Measurements from ENCODE around the gene CMTM7. TPM values are rescaled to one million over a fixed set of nuclear protein-coding genes. Genes with fewer than 3 reads are reported as not detected.

The CMTM7 gene
- total RNA-seq, 1 donor from 2014 or later = 71.4 TPM

DNA sequence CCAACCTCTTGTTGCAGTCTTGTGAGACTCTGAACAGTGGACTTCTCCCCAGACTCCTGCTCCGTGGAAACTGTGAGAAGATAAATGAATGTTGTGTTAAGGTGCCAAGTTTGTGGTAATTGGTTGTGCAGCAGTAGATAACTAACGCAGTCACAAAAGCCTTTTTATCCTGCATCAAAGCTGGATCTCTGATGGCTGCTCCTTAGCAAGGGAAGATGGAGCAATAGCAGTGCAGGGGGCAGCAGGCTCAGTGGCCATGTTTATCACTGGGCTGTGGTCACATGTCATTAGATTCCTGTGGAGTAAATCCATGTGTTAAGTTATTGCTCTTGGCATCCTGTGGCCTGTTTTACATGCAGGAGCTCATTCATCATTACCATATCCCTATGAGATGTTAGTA, 13.5 kb downstream of the CMTM7 start:
- H3K4me3 ChIP-seq (ENCODE audit: low read depth, low read length) = no peak overlapping the region
- TF ChIP-seq, protein P1, sequence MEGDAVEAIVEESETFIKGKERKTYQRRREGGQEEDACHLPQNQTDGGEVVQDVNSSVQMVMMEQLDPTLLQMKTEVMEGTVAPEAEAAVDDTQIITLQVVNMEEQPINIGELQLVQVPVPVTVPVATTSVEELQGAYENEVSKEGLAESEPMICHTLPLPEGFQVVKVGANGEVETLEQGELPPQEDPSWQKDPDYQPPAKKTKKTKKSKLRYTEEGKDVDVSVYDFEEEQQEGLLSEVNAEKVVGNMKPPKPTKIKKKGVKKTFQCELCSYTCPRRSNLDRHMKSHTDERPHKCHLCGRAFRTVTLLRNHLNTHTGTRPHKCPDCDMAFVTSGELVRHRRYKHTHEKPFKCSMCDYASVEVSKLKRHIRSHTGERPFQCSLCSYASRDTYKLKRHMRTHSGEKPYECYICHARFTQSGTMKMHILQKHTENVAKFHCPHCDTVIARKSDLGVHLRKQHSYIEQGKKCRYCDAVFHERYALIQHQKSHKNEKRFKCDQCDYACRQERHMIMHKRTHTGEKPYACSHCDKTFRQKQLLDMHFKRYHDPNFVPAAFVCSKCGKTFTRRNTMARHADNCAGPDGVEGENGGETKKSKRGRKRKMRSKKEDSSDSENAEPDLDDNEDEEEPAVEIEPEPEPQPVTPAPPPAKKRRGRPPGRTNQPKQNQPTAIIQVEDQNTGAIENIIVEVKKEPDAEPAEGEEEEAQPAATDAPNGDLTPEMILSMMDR (conservative IDR thresholded peaks at IDR 0.05; ENCODE audit: low read depth, low read length) = no peak
- no peak for DNase-seq (ENCODE audit: low read depth)

DNA sequence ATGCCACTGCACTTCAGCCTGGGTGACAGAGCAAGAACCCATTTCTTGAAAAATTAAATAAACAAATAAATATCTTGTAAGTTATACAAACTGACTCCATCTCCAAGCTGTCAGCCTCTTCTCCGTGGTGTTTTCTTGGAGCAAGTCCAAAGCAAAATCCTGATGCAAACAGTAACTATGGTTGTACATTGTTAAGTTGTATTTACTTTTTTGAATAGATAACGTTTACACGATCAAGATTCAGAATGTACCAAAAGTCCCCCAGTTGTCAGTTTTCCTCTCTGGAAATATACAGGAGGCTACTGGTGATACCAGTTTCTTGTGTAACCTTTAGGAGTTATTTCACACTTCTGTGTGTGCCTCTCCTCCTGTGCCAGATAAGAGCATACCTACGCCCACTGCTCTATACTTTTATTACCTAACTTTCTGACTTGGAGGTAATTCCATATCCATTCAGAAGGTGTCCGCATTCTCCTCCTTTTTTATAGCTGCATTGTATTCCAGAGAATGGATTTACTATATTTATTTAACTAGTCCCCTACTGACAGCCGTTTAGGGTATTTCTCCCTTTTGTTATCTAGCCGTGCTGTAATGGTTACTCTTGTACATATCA, 14.2 kb downstream of the CMTM7 start:
- no peak overlapping the region for H3K4me3 ChIP-seq (ENCODE audit: low read depth, low read length)
- TF ChIP-seq, protein P1 (conservative IDR thresholded peaks at IDR 0.05; ENCODE audit: low read depth, low read length) = no peak
- DNase-seq (ENCODE audit: low read depth) = no peak

DNA sequence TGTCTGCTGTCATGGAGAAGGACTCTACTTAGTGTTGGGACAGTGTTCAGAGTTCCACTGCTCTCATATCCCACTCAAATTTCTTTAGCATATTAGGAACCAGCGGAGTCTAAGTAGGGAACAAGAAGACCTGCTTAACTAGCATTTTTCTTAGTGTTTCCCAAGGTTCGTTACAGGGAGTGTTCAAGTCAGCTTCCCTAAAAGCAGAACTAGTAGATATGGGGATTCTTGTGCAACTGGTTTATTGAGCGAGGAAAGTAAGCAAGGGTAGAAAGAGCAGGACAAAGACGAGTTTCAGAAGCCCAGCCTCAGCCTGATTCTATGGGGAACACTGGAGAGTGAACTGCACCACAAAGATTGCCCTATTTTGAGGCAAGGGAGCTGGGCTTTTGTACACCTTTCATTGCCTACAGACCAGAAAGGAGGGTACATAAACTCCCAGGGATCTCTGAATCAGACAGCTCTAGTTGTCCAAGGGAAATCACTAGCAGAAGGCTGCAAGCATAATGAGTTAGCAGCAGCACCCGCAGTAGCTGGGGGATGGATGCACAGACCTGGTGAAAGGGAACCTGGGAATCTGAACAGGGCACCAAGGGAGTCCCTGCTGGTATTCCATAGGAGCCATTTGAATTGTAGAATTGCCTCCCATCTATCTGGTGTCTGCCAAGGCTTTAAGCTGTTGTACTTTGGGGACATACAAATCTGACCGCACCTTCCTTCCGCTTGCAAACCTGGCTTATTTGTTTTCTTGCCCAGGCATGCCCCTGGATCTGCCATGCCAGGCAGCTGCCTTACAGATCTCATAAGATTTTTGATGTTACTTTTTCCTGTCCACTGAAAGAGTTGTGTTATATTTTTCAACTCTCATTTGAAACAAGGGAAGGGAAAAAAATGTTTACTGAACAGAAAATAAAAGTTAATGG, 15.1 kb downstream of the CMTM7 start:
- no peak for DNase-seq (ENCODE audit: low read depth)
- H3K4me3 ChIP-seq (ENCODE audit: low read depth, low read length) = no peak overlapping the region
- TF ChIP-seq, protein P1 (conservative IDR thresholded peaks at IDR 0.05; ENCODE audit: low read depth, low read length) = no peak

DNA sequence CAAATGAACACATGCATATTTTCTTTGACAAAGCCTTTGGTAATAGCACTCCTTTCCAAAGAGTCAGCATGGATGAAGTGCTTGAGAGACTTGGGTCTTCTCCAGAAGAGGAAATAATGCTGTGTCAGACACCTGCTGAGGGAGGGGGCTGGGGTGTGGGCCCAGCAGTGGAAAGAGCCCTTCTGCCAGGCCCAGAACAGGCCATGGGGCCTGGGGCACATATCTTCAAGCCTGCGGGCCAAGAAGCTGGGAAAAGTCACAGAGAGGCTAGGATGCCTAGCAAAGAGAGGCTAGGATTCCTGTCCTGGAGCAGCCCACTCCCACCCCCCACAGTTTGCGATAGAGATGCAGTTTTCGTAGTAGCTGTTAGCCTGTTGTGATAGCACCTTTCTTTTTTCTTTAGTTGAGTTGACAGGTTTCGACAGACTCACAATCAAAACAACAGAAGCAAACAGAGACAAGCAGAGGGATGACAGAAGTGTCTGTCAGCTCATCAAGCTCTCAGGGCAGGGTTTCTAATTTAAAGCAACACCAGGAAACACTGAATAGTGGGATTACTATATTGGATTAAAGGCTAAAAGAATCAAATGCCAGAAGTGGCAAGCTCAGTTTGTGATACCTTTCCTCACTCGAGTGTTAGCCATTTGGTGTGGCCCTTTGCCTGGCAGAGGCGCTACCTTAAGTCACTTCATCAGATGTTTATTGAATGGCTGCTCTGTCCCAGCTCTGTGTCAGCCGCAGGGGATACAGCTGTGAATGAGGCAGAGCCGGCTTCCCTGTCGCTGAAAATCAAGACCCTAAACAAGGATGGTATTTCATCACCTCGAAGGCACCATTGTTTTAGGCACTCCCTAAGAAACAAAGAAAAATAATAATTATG, 19.0 kb downstream of the CMTM7 start:
- H3K4me3 ChIP-seq (ENCODE audit: low read depth, low read length) = no peak overlapping the region
- TF ChIP-seq, protein P1 (conservative IDR thresholded peaks at IDR 0.05; ENCODE audit: low read depth, low read length) = no peak
- DNase-seq (ENCODE audit: low read depth) = no peak

DNA sequence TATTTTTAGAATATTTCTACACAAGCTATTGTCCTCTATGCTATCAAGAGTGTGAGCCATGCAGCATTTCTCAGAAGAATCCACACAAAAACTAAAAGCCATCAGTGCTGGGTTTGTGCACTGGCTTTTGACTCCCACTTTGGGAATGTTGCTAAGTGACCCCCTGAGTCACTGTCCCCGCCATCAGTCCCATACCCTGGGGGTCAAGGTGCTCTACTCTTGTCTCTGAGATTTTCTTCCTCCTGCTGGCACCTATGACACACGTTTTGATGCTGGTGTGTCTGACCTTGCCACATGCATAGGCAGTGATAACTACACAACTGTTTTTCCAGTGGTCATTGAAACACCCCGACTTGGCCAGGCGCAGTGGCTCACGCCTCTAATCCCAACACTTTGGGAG, 19.8 kb downstream of the CMTM7 start:
- TF ChIP-seq, protein P1 (conservative IDR thresholded peaks at IDR 0.05; ENCODE audit: low read depth, low read length) = no peak
- no peak overlapping the region for H3K4me3 ChIP-seq (ENCODE audit: low read depth, low read length)
- DNase-seq (ENCODE audit: low read depth) = no peak

DNA sequence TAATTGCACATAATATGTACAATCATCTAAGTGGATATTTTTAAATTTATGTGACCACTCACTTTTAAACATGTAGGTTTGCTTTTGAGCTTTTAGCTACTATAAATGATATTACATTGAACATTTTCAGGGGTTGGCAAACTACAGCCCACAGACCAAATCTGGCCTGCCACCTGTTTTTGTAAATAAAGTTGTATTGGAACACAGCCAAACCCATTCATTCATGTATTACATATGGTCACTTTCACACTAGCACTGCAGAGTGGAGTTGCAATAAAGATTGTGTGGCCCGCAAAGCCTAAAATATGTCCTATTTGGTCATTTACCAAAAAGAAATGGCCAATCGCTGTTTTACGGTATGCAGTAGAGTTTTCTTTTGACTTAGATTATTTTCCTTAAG, 21.2 kb downstream of the CMTM7 start:
- no peak for DNase-seq (ENCODE audit: low read depth)
- TF ChIP-seq, protein P1 (conservative IDR thresholded peaks at IDR 0.05; ENCODE audit: low read depth, low read length) = no peak
- H3K4me3 ChIP-seq (ENCODE audit: low read depth, low read length) = no peak overlapping the region

All from epithelial cell of proximal tubule (primary cell).